A549 (cell line): ENCODE measurements around the gene CWC25. TPM values are rescaled to one million over a fixed set of nuclear protein-coding genes. Genes with fewer than 3 reads are reported as not detected.
A peak's percentile ranks its signal among the peaks of the same experiment; 100 is the strongest.

ENCODE experiments used
- ATAC-seq, 2 experiments: fragments of 200-7000 bp in 1 of 2; fragments of >200 bp in 1 of 2; cut with Nextera tagmentation in 1 of 2; cut with Tn5 transposase in 1 of 2; 3 replicates each; pipeline versions ENCODE4 v1.8.0 to v1.9.1; 2018 to 2020; ENCODE audit warnings: mild to moderate bottlenecking in 1 of 2, moderate library complexity in 1 of 2
- CTCF ChIA-PET: fragments of 300-600 bp; sonication (Branson Sonifier 250); formaldehyde crosslinking; extraction: SDS; loops from one replicate; lab custom pipeline; 2021; ENCODE audit warnings: antibody characterized with exemption, inconsistent platforms; lab: Yijun Ruan, JAX
- POLR2A ChIA-PET: fragments of 350-600 bp; formaldehyde crosslinking; extraction: SDS; loops from one replicate; lab custom pipeline; 2021; ENCODE audit warnings: antibody characterized with exemption, inconsistent platforms; lab: Yijun Ruan, JAX
- DNase-seq, 2 experiments: peaks; one replicate each; pipeline versions ENCODE4 v3.0.0 to v3.0.0-alpha.2; 2011 to 2016; ENCODE audit warnings: low read depth in 1 of 2, low spot score in 1 of 2
- FAIRE-seq: peaks from 2 replicates; lab custom pipeline; 2011; peaks lifted over from hg19 to GRCh38; lab: Jason Lieb, UNC
- H3K27ac ChIP-seq, 2 experiments: fragments of >200 bp; sonication (Bioruptor Twin); formaldehyde crosslinking; 3 replicates each; pipeline ENCODE4 v1.5.1; 2016 to 2017
- H3K4me1 ChIP-seq: fragments of >200 bp; sonication (Bioruptor Twin); formaldehyde crosslinking; 3 replicates; pipeline ENCODE4 v1.6.1; 2016
- H3K4me2 ChIP-seq: fragments of >200 bp; sonication (Bioruptor Twin); formaldehyde crosslinking; 3 replicates; pipeline ENCODE4 v1.6.1; 2016
- H3K4me3 ChIP-seq: fragments of >200 bp; sonication (Bioruptor Twin); formaldehyde crosslinking; 3 replicates; pipeline ENCODE4 v1.5.1; 2016
- H3K9me3 ChIP-seq: fragments of >200 bp; sonication (Bioruptor Twin); formaldehyde crosslinking; 3 replicates; pipeline ENCODE4 v1.6.1; 2016
- ATOH8 ChIP-seq: fragments of 250-450 bp; sonication (Bioruptor Pico); IDR thresholded peaks from 2 replicates; pipeline ENCODE4 v1.5.0; 2020; ENCODE audit warnings: low read depth, mild to moderate bottlenecking, moderate library complexity
- BCL3 ChIP-seq: fragments of >200 bp; sonication (Bioruptor Twin); formaldehyde crosslinking; IDR thresholded peaks from 3 replicates; pipeline ENCODE4 v1.6.1; 2016
- BHLHE40 ChIP-seq: IDR thresholded peaks from 2 replicates; pipeline ENCODE4 v1.6.1; 2012; ENCODE audit warnings: low read depth, low read length, inconsistent platforms
- CBX8 ChIP-seq: fragments of 200-600 bp; sonication (generic); IDR thresholded peaks from 2 replicates; pipeline ENCODE4 v1.6.1; 2016
- CHD2 ChIP-seq: fragments of 150-350 bp; IDR thresholded peaks from 2 replicates; pipeline ENCODE4 v1.6.1; 2014; ENCODE audit warnings: low read length; ENCODE audit not compliant: partially characterized antibody
- CHD4 ChIP-seq: fragments of 200-600 bp; sonication (generic); IDR thresholded peaks from 2 replicates; pipeline ENCODE4 v1.6.1; 2016; ENCODE audit warnings: antibody characterized with exemption, mild to moderate bottlenecking, borderline replicate concordance
- EHF ChIP-seq: fragments of 250-450 bp; sonication (Bioruptor Pico); IDR thresholded peaks from 2 replicates; pipeline ENCODE4 v1.5.0; 2020; ENCODE audit warnings: mild to moderate bottlenecking
- EP300 ChIP-seq, 2 experiments: fragments of >200 bp; sonication (Bioruptor Twin); formaldehyde crosslinking; IDR thresholded peaks; 2 replicates in 1 of 2; 3 replicates in 1 of 2; pipeline ENCODE4 v1.6.1; 2016 to 2017
- FOSB ChIP-seq: fragments of 250-450 bp; sonication (Bioruptor Pico); IDR thresholded peaks from 2 replicates; pipeline ENCODE4 v1.5.0; 2020; ENCODE audit warnings: mild to moderate bottlenecking, moderate library complexity
- FOSL2 ChIP-seq, 2 experiments: fragments of 450-650 bp in 1 of 2; fragments of >200 bp in 1 of 2; sonication (Bioruptor Twin) in 1 of 2; formaldehyde crosslinking; IDR thresholded peaks; 2 replicates each; pipeline versions ENCODE4 v1.5.0 to v1.6.1; 2016 to 2020; ENCODE audit warnings: mild to moderate bottlenecking in 1 of 2, moderate library complexity in 1 of 2
- FOXS1 ChIP-seq: fragments of 250-450 bp; sonication (Bioruptor Pico); IDR thresholded peaks from 2 replicates; pipeline ENCODE4 v1.5.0; 2020; ENCODE audit warnings: mild to moderate bottlenecking, moderate library complexity
- GATA3 ChIP-seq: IDR thresholded peaks from 2 replicates; pipeline ENCODE4 v1.6.1; 2012; ENCODE audit warnings: borderline replicate concordance
- HDAC2 ChIP-seq: fragments of 200-600 bp; sonication (generic); IDR thresholded peaks from 2 replicates; pipeline ENCODE4 v1.6.1; 2016
- HES2 ChIP-seq: fragments of >200 bp; sonication (Bioruptor Twin); formaldehyde crosslinking; IDR thresholded peaks from 2 replicates; pipeline ENCODE4 v1.6.1; 2016
- HEYL ChIP-seq: fragments of 250-450 bp; sonication (Bioruptor Pico); IDR thresholded peaks from 2 replicates; pipeline ENCODE4 v1.8.0; 2021; ENCODE audit warnings: mild to moderate bottlenecking, moderate library complexity
- HMGXB4 ChIP-seq: fragments of 250-450 bp; sonication (Bioruptor Pico); IDR thresholded peaks from 2 replicates; pipeline ENCODE4 v1.5.0; 2021; ENCODE audit warnings: mild to moderate bottlenecking, moderate library complexity, borderline replicate concordance
- HOXA7 ChIP-seq: fragments of 250-450 bp; sonication (Bioruptor Pico); IDR thresholded peaks from 2 replicates; pipeline ENCODE4 v1.5.0; 2020; ENCODE audit warnings: mild to moderate bottlenecking, moderate library complexity
- HOXB13 ChIP-seq: fragments of 250-450 bp; sonication (Bioruptor Pico); IDR thresholded peaks from 2 replicates; pipeline ENCODE4 v1.5.0; 2020; ENCODE audit warnings: low read depth, mild to moderate bottlenecking, moderate library complexity
- HOXB5 ChIP-seq: fragments of 250-450 bp; sonication (Bioruptor Pico); IDR thresholded peaks from 2 replicates; pipeline ENCODE4 v1.5.0; 2020; ENCODE audit warnings: mild to moderate bottlenecking, moderate library complexity
- JUN ChIP-seq, 2 experiments: fragments of >200 bp; sonication (Bioruptor Twin); formaldehyde crosslinking; IDR thresholded peaks; 2 replicates in 1 of 2; 3 replicates in 1 of 2; pipeline ENCODE4 v1.6.1; 2016 to 2017
- JUNB ChIP-seq: fragments of >200 bp; sonication (Bioruptor Twin); formaldehyde crosslinking; IDR thresholded peaks from 2 replicates; pipeline ENCODE4 v1.6.1; 2016
- KDM1A ChIP-seq: fragments of 200-600 bp; sonication (generic); IDR thresholded peaks from 2 replicates; pipeline ENCODE4 v1.6.1; 2016; ENCODE audit warnings: low read depth, mild to moderate bottlenecking
- KDM5A ChIP-seq: fragments of 200-600 bp; sonication (generic); IDR thresholded peaks from 2 replicates; pipeline ENCODE4 v1.6.1; 2016; ENCODE audit warnings: antibody characterized with exemption, mild to moderate bottlenecking
- MAFK ChIP-seq: fragments of 450-650 bp; IDR thresholded peaks from 2 replicates; pipeline ENCODE4 v1.6.1; 2014; ENCODE audit not compliant: partially characterized antibody
- MAX ChIP-seq: IDR thresholded peaks from 2 replicates; pipeline ENCODE4 v1.6.1; 2012
- MAZ ChIP-seq: fragments of 150-350 bp; IDR thresholded peaks from 2 replicates; pipeline ENCODE4 v1.6.1; 2014; ENCODE audit warnings: antibody characterized with exemption, low read depth, low read length, borderline replicate concordance
- NPAS2 ChIP-seq: fragments of 250-450 bp; sonication (Bioruptor Pico); IDR thresholded peaks from 2 replicates; pipeline ENCODE4 v1.8.0; 2022; ENCODE audit warnings: mild to moderate bottlenecking, moderate library complexity, borderline replicate concordance
- POLR2A ChIP-seq: IDR thresholded peaks from 2 replicates; pipeline ENCODE4 v1.6.1; 2012; ENCODE audit warnings: mild to moderate bottlenecking, low read length
- POLR2AphosphoS2 ChIP-seq: conservative IDR thresholded peaks from 2 replicates; pipeline ENCODE4 v1.6.1; 2012; ENCODE audit warnings: low read length, improper control_type of control experiment, inconsistent platforms
- RAD21 ChIP-seq, 2 experiments: fragments of >200 bp in 1 of 2; sonication (Bioruptor Twin) in 1 of 2; formaldehyde crosslinking in 1 of 2; IDR thresholded peaks in 1 of 2; conservative IDR thresholded peaks in 1 of 2; 2 replicates in 1 of 2; 3 replicates in 1 of 2; pipeline ENCODE4 v1.6.1; 2012 to 2018; ENCODE audit warnings: inconsistent platforms in 1 of 2
- RARB ChIP-seq: fragments of 250-450 bp; sonication (Bioruptor Pico); IDR thresholded peaks from 2 replicates; pipeline ENCODE4 v1.8.0; 2021; ENCODE audit warnings: mild to moderate bottlenecking, moderate library complexity
- SMC3 ChIP-seq: fragments of >200 bp; sonication (Bioruptor Twin); formaldehyde crosslinking; IDR thresholded peaks from 3 replicates; pipeline ENCODE4 v1.6.1; 2018; ENCODE audit warnings: inconsistent platforms
- SREBF2 ChIP-seq: fragments of 450-650 bp; IDR thresholded peaks from 2 replicates; pipeline ENCODE4 v1.6.1; 2014; ENCODE audit warnings: mild to moderate bottlenecking, moderate library complexity
- TP53 ChIP-seq: fragments of 250-450 bp; sonication (Bioruptor Pico); IDR thresholded peaks from 2 replicates; pipeline ENCODE4 v1.5.0; 2021; ENCODE audit warnings: mild to moderate bottlenecking, moderate library complexity
- USF2 ChIP-seq: fragments of 450-650 bp; IDR thresholded peaks from 2 replicates; pipeline ENCODE4 v1.6.1; 2014; ENCODE audit warnings: antibody characterized with exemption
- ZC3H11A ChIP-seq: fragments of 450-650 bp; IDR thresholded peaks from 2 replicates; pipeline ENCODE4 v1.6.1; 2014; ENCODE audit warnings: antibody characterized with exemption, mild to moderate bottlenecking
- ZSCAN20 ChIP-seq: fragments of 250-450 bp; sonication (Bioruptor Pico); IDR thresholded peaks from 2 replicates; pipeline ENCODE4 v1.8.0; 2022; ENCODE audit warnings: mild to moderate bottlenecking, moderate library complexity
- WGBS: methylation state at CpG from one replicate; pipeline ENCODE4 v1.1.6; 2017; ENCODE audit errors: missing lambda C conversion rate; 5-methylcytosine and 5-hydroxymethylcytosine counted together
- polyA plus RNA-seq, 4 experiments: library from polyadenylated mRNA; depleted of rRNA in 3 of 4; stranded (reverse); fragments of >200 nt; fragmentation: RNase III in 1 of 4; extraction: RNeasy Plus Mini Kit Qiagen cat#74134 plus additional on column Dnase treatment in 1 of 4; gene quantifications; 2 replicates in 3 of 4; 3 replicates in 1 of 4; pipeline ENCODE4 v1.2.3, GENCODE V29; 2011 to 2017

CWC25 gene
- polyA plus RNA-seq, 2 of the 4 experiments (the other 2 are of a cell fraction), result 23.1 to 34.5 TPM

GRCh38 chr17:38868817-38869525, 43.9 kb upstream of the CWC25 start:
- Histone ChIP-seq H3K4me3 (peak overlapping the region; percentile 94), H3K4me1 (peaks cover 23% of the 10 kb centered on the region), H3K27ac (peak overlapping the region; percentile 98), H3K4me2 (peak overlapping the region; percentile 78), H3K9me3 (no peaks in the 10 kb centered on the region)
- ATAC-seq, result peak; percentile 25 to 65
- WGBS, result 1% methylated on average over 26 of the region's 26 CpGs
- no peak for FAIRE-seq
- peak; percentile 92 to 93 for DNase-seq
- CTCF ChIA-PET, result interaction anchor here (0.6 to 6.4 kb wide), 19 partner anchors 11 to 559 kb away, joined by 3 to 90 read pairs (median 4); partner anchors contain the start of gene FBXO47
- POLR2A ChIA-PET, result interaction anchor here (0.5 to 6.5 kb wide), 22 partner anchors 8 to 594 kb away, joined by 3 to 83 read pairs (median 6); partner anchors contain the start of genes CWC25, PIP4K2B, PSMB3 and RPL19
- TF ChIP-seq GATA3 (peak; percentile 34; the same call in 1 of the 2 replicates), KDM5A (no peak), JUN (IDR thresholded peaks at IDR 0.05) (no peak), MAX (peak; percentile 29; the same call in 1 of the 2 replicates), HEYL (CRISPR knock-in tag) (0 out of 2 replicates have a peak, but pooled peaks have one; percentile 55), ATOH8 (no peak), HMGXB4 (peak; percentile 93; the same call in 1 of the 2 replicates), SREBF2 (peak; percentile 96), HDAC2 (no peak; the same call in 1 of the 2 replicates), RARB (CRISPR knock-in tag) (no peak), HOXB13 (CRISPR knock-in tag) (no peak), FOSL2 (IDR thresholded peaks at IDR 0.05) (no peak), FOSL2 (CRISPR knock-in tag; IDR thresholded peaks at IDR 0.05) (0 out of 2 replicates have a peak, but pooled peaks have one; percentile 20), BHLHE40 (no peak), JUNB (no peak), KDM1A (no peak), EHF (CRISPR knock-in tag) (no peak), HOXA7 (no peak), HOXB5 (CRISPR knock-in tag) (0 out of 2 replicates have a peak, but pooled peaks have one; percentile 11), ZC3H11A (no peak), USF2 (no peak), MAZ (peak; percentile 75; the same call in 1 of the 2 replicates), MAFK (no peak), HES2 (no peak), RAD21 (conservative IDR thresholded peaks at IDR 0.05 in 1 of 2, IDR thresholded peaks at IDR 0.05 in 1 of 2) (peak in 1 of 2 experiments; percentile 14; a peak in 1 of 5 replicates), CHD2 (peak; percentile 39), POLR2AphosphoS2 (no peak), ZSCAN20 (CRISPR knock-in tag) (no peak), CHD4 (peak; percentile 22; the same call in 1 of the 2 replicates), SMC3 (peak; percentile 37), EP300 (IDR thresholded peaks at IDR 0.05) (0 out of 5 replicates have a peak, but pooled peaks of 1 of the 2 experiments have one; percentile 10), FOSB (CRISPR knock-in tag) (no peak), POLR2A (0 out of 2 replicates have a peak, but pooled peaks have one; percentile 12), CBX8 (no peak), BCL3 (no peak), NPAS2 (0 out of 2 replicates have a peak, but pooled peaks have one; percentile 6), FOXS1 (CRISPR knock-in tag) (no peak), TP53 (CRISPR knock-in tag) (no peak)
